Measurements from ENCODE around the gene SPPL3. TPM values are rescaled to one million over a fixed set of nuclear protein-coding genes. Genes with fewer than 3 reads are reported as not detected.
A peak's percentile ranks its signal among the peaks of the same experiment; 100 is the strongest.

Gene SPPL3
- total and polyA plus RNA-seq, 7 donors = 7.3 to 24.2 (median 17.5) TPM

DNA sequence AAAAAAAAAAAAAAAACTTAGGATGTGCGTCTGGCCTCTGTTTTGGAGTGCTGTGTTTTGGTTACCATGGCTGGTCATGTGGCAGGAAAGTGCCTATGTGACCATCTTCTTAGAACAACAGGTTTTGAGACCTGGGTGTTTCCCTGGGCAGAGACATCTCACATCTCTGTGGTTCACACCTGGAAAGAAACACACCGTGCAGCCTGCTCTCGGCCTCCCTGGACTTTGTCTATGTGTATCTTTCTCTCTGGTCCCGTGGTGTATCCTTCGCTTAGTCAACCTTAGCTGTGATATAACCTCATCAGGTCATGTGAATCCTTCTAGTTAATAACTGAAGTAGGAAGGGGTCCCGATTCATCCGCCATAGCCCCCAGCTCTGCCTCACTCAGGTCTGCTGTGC lies 155.9 kb downstream of the SPPL3 start:
- ATAC-seq = no peak
- H3K27ac ChIP-seq = no peak overlapping the region

DNA sequence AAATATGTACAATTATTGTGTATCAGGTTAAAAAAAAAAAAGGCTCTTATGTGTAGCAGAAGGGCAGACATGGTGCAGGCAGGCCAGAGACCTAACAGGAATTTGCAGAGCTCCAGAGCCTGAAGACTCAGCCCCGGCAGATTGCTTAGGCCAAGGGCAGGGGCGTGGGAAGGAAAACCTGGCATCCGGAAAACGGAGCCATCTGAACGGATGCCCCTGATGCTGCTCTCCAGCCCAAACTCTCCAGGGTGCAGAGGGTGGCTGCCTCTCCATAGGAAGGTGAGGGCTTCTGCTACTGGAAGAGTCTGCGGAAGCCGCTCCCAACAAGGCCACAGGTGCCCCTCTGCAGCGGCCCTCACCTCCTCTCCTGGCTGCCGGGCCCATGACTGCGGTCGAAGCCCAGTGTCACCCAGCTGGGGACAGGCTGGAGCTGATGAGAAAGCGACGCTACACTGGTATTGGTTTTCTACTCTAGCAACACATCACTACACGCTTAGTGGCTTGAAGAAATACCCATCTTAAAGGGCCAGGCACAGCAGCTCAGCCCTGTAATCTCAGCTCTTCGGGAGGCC lies 159.2 kb downstream of the SPPL3 start:
- ATAC-seq = no peak
- Histone ChIP-seq H3K27ac (no peak overlapping the region), H3K9me3 (no peaks in the 10 kb centered on the region), H3K4me1 (peaks cover 6% of the 10 kb centered on the region), H3K4me3 (no peak overlapping the region), H3K36me3 (ENCODE audit: insufficient read depth in 1 of 2, low read depth in 1 of 2) (no peaks in the 10 kb centered on the region), H3K27me3 (ENCODE audit: insufficient read depth in 3 of 3, low read length in 2 of 3) (no peaks in the 10 kb centered on the region)
- intact Hi-C loops (cut with DNase I) = no loop called here
- DNase-seq = no peak
- WGBS, 3 donors = 87 to 90% (median 87%) methylated on average over 15 of the region's 15 CpGs
- TF ChIP-seq, protein P1, sequence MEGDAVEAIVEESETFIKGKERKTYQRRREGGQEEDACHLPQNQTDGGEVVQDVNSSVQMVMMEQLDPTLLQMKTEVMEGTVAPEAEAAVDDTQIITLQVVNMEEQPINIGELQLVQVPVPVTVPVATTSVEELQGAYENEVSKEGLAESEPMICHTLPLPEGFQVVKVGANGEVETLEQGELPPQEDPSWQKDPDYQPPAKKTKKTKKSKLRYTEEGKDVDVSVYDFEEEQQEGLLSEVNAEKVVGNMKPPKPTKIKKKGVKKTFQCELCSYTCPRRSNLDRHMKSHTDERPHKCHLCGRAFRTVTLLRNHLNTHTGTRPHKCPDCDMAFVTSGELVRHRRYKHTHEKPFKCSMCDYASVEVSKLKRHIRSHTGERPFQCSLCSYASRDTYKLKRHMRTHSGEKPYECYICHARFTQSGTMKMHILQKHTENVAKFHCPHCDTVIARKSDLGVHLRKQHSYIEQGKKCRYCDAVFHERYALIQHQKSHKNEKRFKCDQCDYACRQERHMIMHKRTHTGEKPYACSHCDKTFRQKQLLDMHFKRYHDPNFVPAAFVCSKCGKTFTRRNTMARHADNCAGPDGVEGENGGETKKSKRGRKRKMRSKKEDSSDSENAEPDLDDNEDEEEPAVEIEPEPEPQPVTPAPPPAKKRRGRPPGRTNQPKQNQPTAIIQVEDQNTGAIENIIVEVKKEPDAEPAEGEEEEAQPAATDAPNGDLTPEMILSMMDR (IDR thresholded peaks at IDR 0.05) = no peak

More for the DNA sequence above, 155.9 kb downstream of the SPPL3 start:
- H3K4me3 ChIP-seq = no peak overlapping the region
- no peak for DNase-seq
- intact Hi-C loops (cut with DNase I) = no loop called here
- H3K27me3 ChIP-seq (ENCODE audit: insufficient read depth in 3 of 3, low read length in 2 of 3) = no peaks in the 10 kb centered on the region
- 85 to 87% (median 86%) methylated on average over 7 of the region's 7 CpGs for whole genome bisulfite sequencing, 3 donors
- H3K9me3 ChIP-seq = no peaks in the 10 kb centered on the region
- TF ChIP-seq, protein P1 (IDR thresholded peaks at IDR 0.05) = no peak
- H3K4me1 ChIP-seq = no peaks in the 10 kb centered on the region
- H3K36me3 ChIP-seq (ENCODE audit: insufficient read depth in 1 of 2, low read depth in 1 of 2) = no peaks in the 10 kb centered on the region

DNA sequence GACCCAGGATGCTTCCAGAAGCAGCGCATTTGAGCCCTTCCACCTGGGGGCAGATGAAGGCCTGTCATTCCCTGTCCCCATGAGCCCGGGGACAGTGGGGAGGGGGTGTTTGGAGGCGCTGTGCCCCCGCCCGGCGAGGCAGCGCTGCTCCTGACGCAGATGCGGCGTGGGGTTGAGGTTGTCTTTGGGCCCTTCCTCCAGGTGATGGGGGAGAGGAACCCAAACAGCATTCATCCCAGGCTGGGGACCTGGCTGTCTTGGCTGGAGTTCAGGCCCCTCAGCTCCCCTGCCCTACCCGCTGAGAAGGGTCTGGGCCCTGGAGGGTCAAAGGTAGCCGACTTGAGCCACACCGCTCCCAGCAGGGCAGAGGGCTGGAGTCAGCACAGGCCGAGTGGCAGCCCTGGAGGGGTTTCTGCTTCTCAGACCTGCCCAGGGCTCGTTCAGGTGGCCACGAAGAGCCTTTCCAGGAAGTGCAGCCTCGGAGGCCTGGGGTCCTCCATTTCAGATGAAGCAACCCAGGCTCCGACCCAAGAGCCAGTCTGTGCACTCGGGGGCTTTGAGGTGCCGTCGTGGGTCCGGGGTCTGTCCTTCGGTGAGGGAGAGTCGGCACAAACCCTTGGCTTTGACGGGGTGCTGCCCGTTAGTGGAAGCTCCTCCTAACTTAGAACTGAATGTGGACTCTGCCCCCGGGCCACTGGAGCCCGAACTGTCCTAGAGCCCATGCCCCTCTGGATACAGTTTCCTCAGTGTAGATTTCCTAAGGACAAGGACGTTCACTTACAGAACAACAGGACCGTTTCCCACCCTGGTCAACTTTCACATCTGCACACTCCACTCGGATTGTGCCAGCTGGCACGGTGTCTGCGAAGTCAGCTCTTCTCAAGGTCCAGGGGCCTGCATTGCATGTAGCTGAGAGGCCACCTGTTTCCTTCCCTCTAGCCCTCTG lies 162.4 kb downstream of the SPPL3 start:
- Histone ChIP-seq H3K9me3 (no peaks in the 10 kb centered on the region), H3K36me3 (ENCODE audit: insufficient read depth in 1 of 2, low read depth in 1 of 2) (peaks cover 0 to 26% of the 10 kb centered on the region in 2 donors), H3K4me3 (no peak overlapping the region), H3K4me1 (peaks cover 6% of the 10 kb centered on the region), H3K27me3 (ENCODE audit: insufficient read depth in 3 of 3, low read length in 2 of 3) (no peaks in the 10 kb centered on the region), H3K27ac (peak overlapping the region; percentile 32)
- TF ChIP-seq, protein P1 (IDR thresholded peaks at IDR 0.05) = no peak
- 46 to 51% (median 48%) methylated on average over 33 of the region's 33 CpGs for WGBS, 3 donors
- ATAC-seq (peak; percentile 78 to 87 (median 81)), DNase-seq (peak; percentile 66 to 90)
- intact Hi-C loops (cut with DNase I) = no loop called here

DNA sequence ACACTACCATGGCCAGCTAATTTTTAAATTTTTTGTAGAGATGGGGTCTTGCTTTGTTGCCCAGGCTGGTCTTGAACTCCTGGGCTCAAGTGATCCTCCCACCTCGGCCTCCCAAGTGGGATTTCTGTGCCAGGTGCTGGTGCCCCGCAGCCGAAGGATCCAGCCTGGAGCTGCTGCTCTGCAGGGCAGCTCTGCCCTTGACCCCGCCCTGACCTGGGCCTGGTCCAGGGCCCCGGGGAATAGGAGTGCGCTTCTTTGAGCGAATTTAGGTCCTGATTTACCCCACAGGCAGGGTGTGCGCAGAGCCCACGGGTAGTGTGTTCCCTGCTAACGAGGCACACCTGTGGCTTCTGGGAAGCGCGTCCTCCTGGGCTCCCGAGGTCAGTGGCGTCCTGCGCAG lies 163.3 kb downstream of the SPPL3 start:
- 88 to 90% (median 89%) methylated on average over 15 of the region's 15 CpGs for WGBS, 3 donors
- no peak overlapping the region for H3K4me3 ChIP-seq
- H3K9me3 ChIP-seq = no peaks in the 10 kb centered on the region
- DNase-seq (no peak), ATAC-seq (no peak)
- intact Hi-C loops (cut with DNase I) = no loop called here
- peaks cover 0 to 30% of the 10 kb centered on the region in 2 donors for H3K36me3 ChIP-seq (ENCODE audit: insufficient read depth in 1 of 2, low read depth in 1 of 2)
- H3K27me3 ChIP-seq (ENCODE audit: insufficient read depth in 3 of 3, low read length in 2 of 3) = no peaks in the 10 kb centered on the region
- H3K4me1 ChIP-seq = peaks cover 6% of the 10 kb centered on the region
- H3K27ac ChIP-seq = no peak overlapping the region
- TF ChIP-seq, protein P1 (IDR thresholded peaks at IDR 0.05) = no peak
